GM18498 (cell line): Measurements from ENCODE around the gene DNAH10.
"Not testable (repeated sequence)": the region's sequence is repeated elsewhere in the genome, so short reads cannot be mapped to it uniquely, and the experiment has no call there.

Experiments used
- ATAC-seq: cut with Tn5 transposase; IDR thresholded peaks from one replicate; pipeline ENCODE4 v1.9.1; 2021; ENCODE audit warnings: mild to moderate bottlenecking, moderate library complexity; ENCODE audit not compliant: unreplicated experiment

DNAH10 gene

GRCh38 chr12:123748161-123748560, 13.9 kb upstream of the DNAH10 start:
- ATAC-seq, result no peak

- ATAC-seq, result no peak
Observed at GRCh38 chr12:123748661-123749060, 13.4 kb upstream of the DNAH10 start.

GRCh38 chr12:123749355-123749754, 12.7 kb upstream of the DNAH10 start:
- ATAC-seq, result no peak

- ATAC-seq, result no peak
Observed at GRCh38 chr12:123750159-123750656, 11.9 kb upstream of the DNAH10 start.

- ATAC-seq, result no peak
Observed at GRCh38 chr12:123752046-123752445, 10.1 kb upstream of the DNAH10 start.

- no peak for ATAC-seq
Observed at GRCh38 chr12:123754041-123754772, 7.9 kb upstream of the DNAH10 start.

- ATAC-seq, result no peak
Observed at GRCh38 chr12:123757561-123757960, 4.5 kb upstream of the DNAH10 start.

- ATAC-seq, result no peak
Observed at GRCh38 chr12:123760267-123760938, 1.7 kb upstream of the DNAH10 start.

- ATAC-seq, result no peak
Observed at GRCh38 chr12:123762715-123763052, 583 bp downstream of the DNAH10 start.

GRCh38 chr12:123763093-123763492, 992 bp downstream of the DNAH10 start:
- ATAC-seq, result no peak

GRCh38 chr12:123764109-123764508, 2.0 kb downstream of the DNAH10 start:
- no peak for ATAC-seq

GRCh38 chr12:123765504-123766035, 3.5 kb downstream of the DNAH10 start:
- no peak for ATAC-seq

GRCh38 chr12:123767613-123768012, 5.5 kb downstream of the DNAH10 start:
- peak; percentile 92 for ATAC-seq

GRCh38 chr12:123771261-123771660, 9.2 kb downstream of the DNAH10 start:
- no peak for ATAC-seq

GRCh38 chr12:123772074-123772473, 10.0 kb downstream of the DNAH10 start:
- ATAC-seq, result no peak

GRCh38 chr12:123773375-123773774, 11.3 kb downstream of the DNAH10 start:
- ATAC-seq, result no peak

GRCh38 chr12:123779551-123779950, 17.4 kb downstream of the DNAH10 start:
- ATAC-seq, result no peak

- ATAC-seq, result no peak
Observed at GRCh38 chr12:123782997-123783792, 21.1 kb downstream of the DNAH10 start.

- no peak for ATAC-seq
Observed at GRCh38 chr12:123787466-123787865, 25.4 kb downstream of the DNAH10 start.

GRCh38 chr12:123788541-123788940, 26.4 kb downstream of the DNAH10 start:
- ATAC-seq, result no peak

GRCh38 chr12:123789422-123789821, 27.3 kb downstream of the DNAH10 start:
- ATAC-seq, result not testable (repeated sequence)
